Measurements from ENCODE around the gene MGMT. TPM values are rescaled to one million over a fixed set of nuclear protein-coding genes. Genes with fewer than 3 reads are reported as not detected.

Gene MGMT
- total and polyA plus RNA-seq, 9 donors = 4.5 to 53.3 (median 25.4) TPM

- TF ChIP-seq POLR2A (IDR thresholded peaks at IDR 0.05) = no peak
- TF ChIP-seq EP300 (IDR thresholded peaks at IDR 0.05) = no peak
- TF ChIP-seq CTCF (IDR thresholded peaks at IDR 0.05) = no peak
- Histone ChIP-seq H3K9me3 (peaks cover 0 to 4% of the 10 kb centered on the region in 2 donors), H3K27ac (no peak overlapping the region), H3K4me3 (no peak overlapping the region), H3K4me1 (ENCODE audit: insufficient read depth) (no peaks in the 10 kb centered on the region), H3K36me3 (no peaks in the 10 kb centered on the region), H3K27me3 (no peaks in the 10 kb centered on the region)
- no peak for DNase-seq
- WGBS, 3 donors = 95 to 96% (median 96%) methylated on average over 10 of the region's 10 CpGs
- intact Hi-C loops (cut with DNase I) = no loop called here
Observed at GRCh38 chr10:129792864-129793263, 325.8 kb downstream of the MGMT start.

- H3K9me3 ChIP-seq = peaks cover 0 to 4% of the 10 kb centered on the region in 2 donors
- no peaks in the 10 kb centered on the region for H3K27me3 ChIP-seq
- TF ChIP-seq EP300 (IDR thresholded peaks at IDR 0.05) (no peak), CTCF (IDR thresholded peaks at IDR 0.05) (no peak), POLR2A (IDR thresholded peaks at IDR 0.05) (no peak)
- WGBS, 3 donors = 83 to 88% (median 87%) methylated on average over 6 of the region's 6 CpGs
- H3K4me1 ChIP-seq (ENCODE audit: insufficient read depth) = no peaks in the 10 kb centered on the region
- H3K4me3 ChIP-seq = no peak overlapping the region
- no peak overlapping the region for H3K27ac ChIP-seq
- H3K36me3 ChIP-seq = no peaks in the 10 kb centered on the region
- intact Hi-C loops (cut with DNase I) = no loop called here
- DNase-seq = no peak
Observed at GRCh38 chr10:129793479-129793878, 326.4 kb downstream of the MGMT start.

GRCh38 chr10:129793996-129794395 is 327.0 kb downstream of the MGMT start:
- Histone ChIP-seq H3K4me3 (no peak overlapping the region), H3K4me1 (ENCODE audit: insufficient read depth) (no peaks in the 10 kb centered on the region), H3K36me3 (no peaks in the 10 kb centered on the region), H3K27me3 (no peaks in the 10 kb centered on the region), H3K9me3 (peaks cover 0 to 4% of the 10 kb centered on the region in 2 donors), H3K27ac (no peak overlapping the region)
- WGBS, 3 donors = 95 to 97% (median 95%) methylated on average over 22 of the region's 22 CpGs
- TF ChIP-seq POLR2A (IDR thresholded peaks at IDR 0.05) (no peak), CTCF (IDR thresholded peaks at IDR 0.05) (no peak), EP300 (IDR thresholded peaks at IDR 0.05) (no peak)
- no peak for DNase-seq
- intact Hi-C loops (cut with DNase I) = no loop called here

GRCh38 chr10:129796710-129797420 is 329.8 kb downstream of the MGMT start:
- Histone ChIP-seq H3K9me3 (peaks cover 0 to 4% of the 10 kb centered on the region in 2 donors), H3K36me3 (no peaks in the 10 kb centered on the region), H3K4me1 (ENCODE audit: insufficient read depth) (no peaks in the 10 kb centered on the region), H3K4me3 (no peak overlapping the region), H3K27me3 (no peaks in the 10 kb centered on the region), H3K27ac (no peak overlapping the region)
- intact Hi-C loops (cut with DNase I) = no loop called here
- DNase-seq = no peak
- TF ChIP-seq POLR2A (IDR thresholded peaks at IDR 0.05) (no peak), CTCF (IDR thresholded peaks at IDR 0.05) (no peak), EP300 (IDR thresholded peaks at IDR 0.05) (no peak)
- 80 to 92% (median 80%) methylated on average over 6 to 14 of the region's 14 CpGs for WGBS, 3 donors

Measured in ovary (tissue), 9 donors.